IPS-18a (cell line): ENCODE measurements around the gene DHRS1.

Source experiments
- H3K27ac ChIP-seq: one replicate; pipeline ENCODE4 v1.5.1; 2013; ENCODE audit warnings: low read length
- H3K27me3 ChIP-seq: one replicate; pipeline ENCODE4 v1.6.1; 2013; ENCODE audit warnings: mild to moderate bottlenecking, low read length; ENCODE audit not compliant: control insufficient read depth, insufficient read depth
- H3K36me3 ChIP-seq: one replicate; pipeline ENCODE4 v1.6.1; 2013; ENCODE audit warnings: low read depth, low read length; ENCODE audit not compliant: control insufficient read depth
- H3K4me1 ChIP-seq: one replicate; pipeline ENCODE4 v1.6.1; 2013; ENCODE audit warnings: low read depth, low read length; ENCODE audit not compliant: control insufficient read depth
- H3K4me3 ChIP-seq: one replicate; pipeline ENCODE4 v1.5.1; 2013; ENCODE audit warnings: low read length
- H3K9ac ChIP-seq: one replicate; pipeline ENCODE4 v1.6.1; 2013; ENCODE audit warnings: mild to moderate bottlenecking, low read length, moderate library complexity
- H3K9me3 ChIP-seq: one replicate; pipeline ENCODE4 v1.6.1; 2013; ENCODE audit warnings: low read depth, low read length; ENCODE audit not compliant: control insufficient read depth

DHRS1 gene

DNA sequence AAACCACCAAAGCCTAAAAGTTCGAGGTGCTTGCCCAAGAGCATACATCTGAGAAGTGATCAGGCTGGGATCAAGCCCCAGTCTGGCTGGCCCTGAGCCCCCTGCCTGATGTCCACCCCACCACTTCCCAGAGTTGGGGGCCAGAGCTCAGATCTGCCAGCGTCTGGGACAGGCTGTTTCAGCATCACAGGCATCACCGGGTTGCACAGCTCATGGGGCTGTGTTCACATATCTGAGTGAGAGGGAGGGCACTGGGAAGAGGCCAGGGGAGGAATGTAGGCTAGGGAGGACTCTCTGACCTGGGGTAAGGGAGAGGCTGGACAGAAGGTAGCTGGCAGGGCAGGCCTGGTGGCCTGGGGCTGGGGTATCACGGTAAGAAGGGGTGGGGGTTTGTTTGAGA, 42.6 kb downstream of the DHRS1 start:
- Histone ChIP-seq H3K4me3 (no peak overlapping the region), H3K9ac (no peak overlapping the region), H3K36me3 (no peaks in the 10 kb centered on the region), H3K27ac (no peak overlapping the region), H3K9me3 (no peaks in the 10 kb centered on the region), H3K27me3 (no peaks in the 10 kb centered on the region), H3K4me1 (no peaks in the 10 kb centered on the region)

DNA sequence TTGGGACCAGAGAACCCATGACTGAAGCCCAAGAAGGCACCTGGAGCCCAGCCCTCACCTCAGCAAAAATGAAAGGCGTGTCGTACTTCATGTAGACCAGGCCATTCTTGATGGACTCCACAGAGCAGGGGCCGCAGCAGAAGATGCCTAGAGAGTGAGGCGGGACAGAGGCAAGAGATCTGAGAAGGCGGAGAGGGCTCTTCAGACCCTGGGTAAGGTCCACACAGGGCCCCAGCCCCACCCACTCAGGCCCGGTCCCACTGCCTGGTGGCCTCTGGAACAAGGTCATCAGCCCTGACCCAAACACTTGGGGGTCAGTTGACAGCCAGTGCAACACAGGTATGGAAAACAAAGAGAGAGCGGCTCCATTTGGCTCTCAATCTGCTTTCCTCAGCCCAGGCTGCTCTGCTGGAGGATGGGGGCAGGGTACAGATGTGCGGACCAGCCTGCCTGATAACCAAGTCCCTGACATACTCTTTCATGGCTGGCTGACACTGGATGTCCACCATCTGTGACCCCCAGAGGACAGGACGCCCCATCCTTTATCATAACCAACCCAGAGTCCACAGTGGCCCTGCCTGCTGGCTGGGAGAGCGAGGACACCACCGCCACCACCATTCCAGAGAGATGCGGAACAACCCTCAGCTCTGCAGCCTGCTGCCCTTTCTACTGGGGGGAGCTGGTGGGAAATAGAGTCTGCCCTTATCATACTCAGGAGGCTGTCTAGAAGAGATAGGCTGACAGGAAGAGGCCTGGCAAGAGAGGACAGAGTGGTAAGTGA, 43.5 kb downstream of the DHRS1 start:
- H3K36me3 ChIP-seq = no peaks in the 10 kb centered on the region
- no peak overlapping the region for H3K27ac ChIP-seq
- no peak overlapping the region for H3K9ac ChIP-seq
- H3K27me3 ChIP-seq = no peaks in the 10 kb centered on the region
- H3K4me1 ChIP-seq = no peaks in the 10 kb centered on the region
- H3K4me3 ChIP-seq = no peak overlapping the region
- H3K9me3 ChIP-seq = no peaks in the 10 kb centered on the region

DNA sequence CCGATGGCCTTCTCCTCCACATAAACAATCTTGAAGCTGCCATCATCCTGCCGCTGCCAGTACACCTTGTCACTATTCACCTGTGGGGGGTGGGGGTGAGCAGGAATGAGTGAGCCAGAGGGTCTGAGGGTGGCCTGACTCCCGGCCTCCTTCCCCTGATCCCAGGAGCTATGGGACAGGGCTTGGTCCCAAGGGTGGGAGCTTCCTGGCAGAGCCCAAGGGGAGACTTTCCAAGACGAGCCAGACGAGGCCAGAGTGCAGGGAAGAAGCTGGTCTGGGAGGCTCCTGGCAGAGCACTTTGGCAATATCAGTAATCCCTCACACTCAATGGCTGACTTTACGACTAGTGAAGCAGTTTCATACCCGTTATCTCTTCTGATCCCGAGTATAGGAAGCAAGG, 44.1 kb downstream of the DHRS1 start:
- H3K27ac ChIP-seq = no peak overlapping the region

DNA sequence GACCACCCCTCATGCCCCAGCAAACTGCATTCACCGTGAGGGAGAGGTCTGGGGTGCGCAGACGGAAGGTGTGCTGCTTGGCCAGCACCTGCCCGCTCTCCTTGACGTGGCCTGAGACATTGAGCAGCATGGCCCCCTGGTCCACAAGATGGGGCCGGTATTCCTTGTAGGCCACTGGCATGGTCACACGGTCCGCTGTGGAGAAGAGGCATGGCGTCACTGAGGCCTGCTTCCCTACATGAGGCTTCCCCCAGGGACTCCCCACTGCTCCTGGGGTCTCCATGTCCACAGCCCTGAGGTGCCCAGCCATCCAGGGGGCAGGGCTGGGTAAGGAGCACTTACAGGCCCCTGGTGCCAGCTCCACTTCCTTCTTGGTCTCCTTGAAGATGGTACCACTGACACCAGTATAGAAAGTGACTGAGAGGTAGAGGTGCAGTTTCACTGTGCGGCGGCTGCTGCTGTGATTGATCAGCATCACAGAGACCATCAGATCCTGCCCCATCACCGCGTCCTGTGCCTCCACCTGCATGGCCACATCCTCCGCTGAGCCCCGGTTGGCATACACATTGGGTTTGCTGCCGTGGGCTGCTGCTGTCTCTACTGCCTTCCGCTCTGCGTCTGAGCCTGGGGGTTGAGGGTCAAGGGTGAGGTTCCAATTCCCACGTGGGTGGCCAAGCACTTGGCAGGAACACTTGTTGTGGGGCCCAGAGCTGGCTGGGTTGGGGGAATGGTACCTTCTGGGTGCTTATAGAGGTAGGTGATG, 44.8 kb downstream of the DHRS1 start:
- H3K27ac ChIP-seq = no peak overlapping the region
- no peak overlapping the region for H3K4me3 ChIP-seq
- H3K27me3 ChIP-seq = no peaks in the 10 kb centered on the region
- no peaks in the 10 kb centered on the region for H3K4me1 ChIP-seq
- no peak overlapping the region for H3K9ac ChIP-seq
- no peaks in the 10 kb centered on the region for H3K9me3 ChIP-seq
- H3K36me3 ChIP-seq = no peaks in the 10 kb centered on the region

More for the DNA sequence above, 44.1 kb downstream of the DHRS1 start:
- Histone ChIP-seq H3K4me3 (no peak overlapping the region), H3K4me1 (no peaks in the 10 kb centered on the region), H3K9me3 (no peaks in the 10 kb centered on the region), H3K9ac (no peak overlapping the region), H3K36me3 (no peaks in the 10 kb centered on the region), H3K27me3 (no peaks in the 10 kb centered on the region)

DNA sequence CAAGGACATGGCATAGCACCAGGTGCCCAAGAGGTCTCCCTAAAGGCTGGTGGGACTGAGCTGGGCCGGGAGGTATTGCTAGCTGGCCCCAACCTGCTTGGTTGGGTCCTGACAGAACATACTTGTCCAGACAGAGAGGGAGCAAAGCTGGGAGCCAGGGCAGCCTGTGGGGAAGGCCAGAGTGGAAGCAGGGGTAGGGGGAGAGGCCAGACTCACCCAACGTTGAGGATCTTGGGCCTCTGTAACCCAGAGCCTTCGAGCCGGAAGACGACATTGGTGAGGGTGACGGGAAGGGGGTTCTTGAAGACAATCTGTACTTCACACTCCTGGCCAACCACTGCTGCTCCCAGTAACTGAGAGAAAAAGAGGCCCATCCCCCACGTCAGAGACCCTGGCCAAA, 45.6 kb downstream of the DHRS1 start:
- Histone ChIP-seq H3K27me3 (no peaks in the 10 kb centered on the region), H3K4me1 (no peaks in the 10 kb centered on the region), H3K4me3 (no peak overlapping the region), H3K9ac (no peak overlapping the region), H3K36me3 (no peaks in the 10 kb centered on the region), H3K9me3 (no peaks in the 10 kb centered on the region), H3K27ac (no peak overlapping the region)

DNA sequence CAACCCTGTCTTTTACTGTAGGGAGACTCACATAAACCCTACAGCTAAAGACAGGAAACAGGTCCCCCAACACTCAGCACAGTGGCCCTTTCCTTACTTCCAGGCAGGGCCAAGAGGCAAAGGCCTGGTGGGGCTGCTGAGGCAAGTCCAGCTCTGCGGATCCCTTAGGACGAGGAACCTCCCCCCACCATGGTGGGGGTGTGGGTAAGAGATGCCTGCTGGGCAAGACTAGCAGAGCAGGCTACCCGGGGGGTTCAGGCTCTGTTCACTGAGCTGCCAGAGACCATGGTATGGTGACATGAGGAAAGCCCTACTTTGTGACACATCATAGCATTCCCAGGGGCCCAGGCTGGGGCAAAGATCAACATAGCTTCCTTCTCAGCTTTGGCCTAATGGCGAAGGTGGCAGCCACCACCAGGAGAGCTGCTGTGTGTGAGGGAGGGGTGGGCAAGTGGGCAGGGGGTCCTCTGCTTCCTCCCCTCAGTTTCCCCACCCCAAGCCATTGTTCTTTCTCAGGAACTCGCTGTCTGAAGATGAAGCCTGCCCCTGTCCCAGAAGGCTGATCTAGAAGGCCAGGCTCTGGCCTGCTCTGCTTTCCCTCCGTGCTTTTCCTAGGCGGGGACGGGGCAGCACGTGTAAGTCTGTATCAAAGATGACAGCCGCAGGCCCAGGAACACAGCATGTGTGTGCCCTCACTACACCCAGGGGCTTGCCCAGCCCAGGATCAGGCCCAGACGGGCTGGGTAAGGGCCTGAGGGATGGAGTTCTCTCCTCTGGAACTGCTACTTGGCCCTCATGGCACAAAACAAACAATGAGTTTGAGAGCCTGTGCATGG, 47.1 kb downstream of the DHRS1 start:
- H3K27me3 ChIP-seq = no peaks in the 10 kb centered on the region
- H3K9me3 ChIP-seq = no peaks in the 10 kb centered on the region
- H3K36me3 ChIP-seq = no peaks in the 10 kb centered on the region
- no peak overlapping the region for H3K27ac ChIP-seq
- no peaks in the 10 kb centered on the region for H3K4me1 ChIP-seq
- no peak overlapping the region for H3K4me3 ChIP-seq
- no peak overlapping the region for H3K9ac ChIP-seq

DNA sequence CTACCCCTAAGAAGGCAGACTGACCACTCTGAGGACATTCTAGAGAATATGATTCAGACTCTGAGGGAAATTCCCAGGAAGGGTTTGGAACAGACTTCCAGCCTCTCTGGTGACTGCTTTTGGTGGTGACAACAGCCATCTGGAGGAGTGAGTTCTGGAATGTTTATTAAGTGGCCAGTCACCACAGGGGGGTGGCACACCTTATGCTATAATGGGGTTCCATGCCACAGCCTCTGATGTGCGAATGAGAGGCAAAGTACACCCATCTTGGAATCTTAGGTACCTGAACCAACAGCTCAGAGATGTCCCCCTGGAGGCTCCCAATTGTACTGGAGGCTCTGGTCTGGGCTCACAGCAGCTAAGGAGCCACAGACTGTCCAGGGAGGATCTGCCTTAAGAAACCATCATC, 47.7 kb downstream of the DHRS1 start:
- no peaks in the 10 kb centered on the region for H3K4me1 ChIP-seq
- no peaks in the 10 kb centered on the region for H3K9me3 ChIP-seq
- no peak overlapping the region for H3K4me3 ChIP-seq
- no peaks in the 10 kb centered on the region for H3K27me3 ChIP-seq
- no peak overlapping the region for H3K9ac ChIP-seq
- no peak overlapping the region for H3K27ac ChIP-seq
- H3K36me3 ChIP-seq = no peaks in the 10 kb centered on the region

DNA sequence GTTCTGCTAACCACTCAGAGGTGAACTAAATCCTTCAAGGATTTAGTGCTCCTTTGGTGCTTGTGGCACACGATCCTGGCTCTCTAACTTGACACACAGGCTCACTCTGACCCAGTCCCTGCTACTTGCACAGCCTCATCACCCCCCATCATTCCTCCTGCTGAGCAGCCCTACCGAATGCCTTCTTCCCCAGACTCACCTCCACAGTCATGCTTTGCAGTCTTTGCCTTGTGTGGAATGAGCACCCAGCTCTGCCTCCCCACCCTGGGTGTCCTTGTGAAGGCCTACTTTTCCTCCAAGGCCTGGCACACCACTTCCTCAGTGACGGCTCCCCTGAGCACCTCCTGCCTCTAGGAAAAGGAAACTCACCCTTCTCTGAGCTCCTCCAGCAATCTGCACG, 49.2 kb downstream of the DHRS1 start:
- Histone ChIP-seq H3K4me1 (no peaks in the 10 kb centered on the region), H3K36me3 (no peaks in the 10 kb centered on the region), H3K9me3 (no peaks in the 10 kb centered on the region), H3K27me3 (no peaks in the 10 kb centered on the region), H3K4me3 (no peak overlapping the region), H3K9ac (no peak overlapping the region), H3K27ac (no peak overlapping the region)

DNA sequence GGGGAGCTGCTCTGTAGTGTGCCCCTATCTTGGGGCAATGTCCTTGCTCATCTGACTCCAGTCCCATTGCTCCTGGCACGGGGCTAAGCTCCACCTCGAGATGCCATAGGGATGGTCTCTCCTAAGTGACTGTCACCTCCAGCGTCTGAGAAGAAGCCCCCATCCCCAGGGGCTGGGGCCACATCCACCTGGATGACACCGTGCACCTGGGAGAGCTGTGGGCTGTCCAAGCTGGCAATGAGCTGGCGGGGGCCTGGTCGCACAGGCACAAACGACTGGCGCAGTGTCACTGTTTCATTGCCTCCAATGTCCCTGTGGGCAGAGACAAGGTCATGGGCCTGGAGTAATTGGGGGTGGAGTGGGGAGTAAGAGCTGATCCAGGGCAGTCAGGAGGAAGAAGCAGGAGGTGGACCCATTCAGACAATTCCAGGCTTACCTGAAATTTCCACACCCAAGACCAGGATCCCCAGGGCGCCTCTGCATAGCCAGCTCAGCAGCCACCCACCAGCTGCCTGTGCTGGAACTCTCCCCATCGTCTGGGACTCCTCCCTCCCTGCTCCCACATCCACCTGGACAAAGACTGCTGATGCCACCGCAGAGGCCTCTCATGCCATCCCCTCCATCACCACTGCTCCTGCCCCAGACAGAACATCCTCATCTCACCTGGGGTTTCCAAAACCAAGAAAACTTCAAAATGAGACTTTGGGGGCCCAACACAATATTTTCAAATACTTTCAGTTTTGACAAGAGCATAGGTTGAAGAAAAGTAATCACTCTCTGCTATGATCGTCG, 50.2 kb downstream of the DHRS1 start:
- Histone ChIP-seq H3K4me1 (no peaks in the 10 kb centered on the region), H3K36me3 (no peaks in the 10 kb centered on the region), H3K9ac (no peak overlapping the region), H3K9me3 (no peaks in the 10 kb centered on the region), H3K27ac (no peak overlapping the region), H3K27me3 (no peaks in the 10 kb centered on the region), H3K4me3 (no peak overlapping the region)

DNA sequence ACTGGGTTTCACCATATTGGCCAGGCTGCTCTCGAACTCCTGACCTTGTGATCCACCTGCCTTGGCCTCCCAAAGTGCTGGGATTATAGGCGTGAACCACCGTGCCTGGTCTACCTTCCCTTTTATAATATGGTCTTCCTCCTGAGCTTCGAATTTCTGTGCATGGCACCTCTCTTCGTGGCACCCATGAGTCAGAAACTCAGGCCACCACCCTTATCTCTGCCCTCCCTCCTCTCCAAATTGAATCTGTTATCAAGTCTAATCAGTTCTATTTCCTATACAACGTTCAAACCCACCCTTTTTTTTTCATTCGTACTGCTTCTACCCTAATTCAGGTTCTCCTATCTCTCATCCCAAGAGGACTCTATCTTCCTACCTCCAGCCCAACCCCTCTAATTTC, 52.2 kb downstream of the DHRS1 start:
- Histone ChIP-seq H3K9ac (no peak overlapping the region), H3K36me3 (no peaks in the 10 kb centered on the region), H3K4me1 (peaks cover 6% of the 10 kb centered on the region), H3K27me3 (no peaks in the 10 kb centered on the region), H3K27ac (no peak overlapping the region), H3K9me3 (no peaks in the 10 kb centered on the region), H3K4me3 (no peak overlapping the region)

DNA sequence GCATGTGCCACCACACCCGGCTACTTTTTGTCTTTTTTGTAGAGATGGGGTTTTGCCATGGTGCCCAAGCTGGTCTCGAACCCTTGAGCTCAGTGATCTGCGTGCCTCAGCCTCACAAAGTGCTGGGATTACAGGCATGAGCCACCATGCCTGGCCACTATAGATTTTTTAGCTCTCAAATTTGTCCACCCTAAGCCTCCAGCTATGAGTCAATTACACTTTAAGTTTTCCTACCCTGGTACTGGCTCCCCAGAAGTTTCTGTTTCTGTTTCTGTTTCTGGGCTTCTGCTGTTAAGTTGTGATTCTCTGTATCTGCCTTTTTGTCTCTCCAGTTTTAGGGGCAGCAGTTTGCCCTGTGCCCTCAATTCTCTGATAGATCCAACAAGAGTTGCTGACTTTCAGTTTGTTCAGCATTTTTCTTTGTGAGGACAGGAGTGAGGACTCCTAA, 52.8 kb downstream of the DHRS1 start:
- H3K9me3 ChIP-seq = no peaks in the 10 kb centered on the region
- H3K4me3 ChIP-seq = no peak overlapping the region
- no peaks in the 10 kb centered on the region for H3K36me3 ChIP-seq
- no peak overlapping the region for H3K9ac ChIP-seq
- H3K4me1 ChIP-seq = peaks cover 6% of the 10 kb centered on the region
- H3K27ac ChIP-seq = no peak overlapping the region
- H3K27me3 ChIP-seq = no peaks in the 10 kb centered on the region
